ENCODE results near the gene DSTN.

DSTN gene

GRCh38 chr20:17640146-17640874, 70.4 kb downstream of the DSTN start:
- TF ChIP-seq CTCF (conservative IDR thresholded peaks at IDR 0.05; ENCODE audit: low read length), result no peak
- no peak overlapping the region for H3K4me3 ChIP-seq (ENCODE audit: low read length)
- no peak for DNase-seq (ENCODE audit: low read depth)

GRCh38 chr20:17640875-17641378, 71.1 kb downstream of the DSTN start:
- H3K4me3 ChIP-seq (ENCODE audit: low read length), result no peak overlapping the region
- TF ChIP-seq CTCF (conservative IDR thresholded peaks at IDR 0.05; ENCODE audit: low read length), result no peak
- DNase-seq (ENCODE audit: low read depth), result no peak

- no peak overlapping the region for H3K4me3 ChIP-seq (ENCODE audit: low read length)
- no peak for DNase-seq (ENCODE audit: low read depth)
- TF ChIP-seq CTCF (conservative IDR thresholded peaks at IDR 0.05; ENCODE audit: low read length), result no peak
Measured at GRCh38 chr20:17641520-17641964, 71.7 kb downstream of the DSTN start.

- DNase-seq (ENCODE audit: low read depth), result no peak
- no peak overlapping the region for H3K4me3 ChIP-seq (ENCODE audit: low read length)
- TF ChIP-seq CTCF (conservative IDR thresholded peaks at IDR 0.05; ENCODE audit: low read length), result no peak
Measured at GRCh38 chr20:17641993-17642392, 72.1 kb downstream of the DSTN start.

- no peak overlapping the region for H3K4me3 ChIP-seq (ENCODE audit: low read length)
- no peak for DNase-seq (ENCODE audit: low read depth)
- TF ChIP-seq CTCF (conservative IDR thresholded peaks at IDR 0.05; ENCODE audit: low read length), result no peak
Measured at GRCh38 chr20:17642404-17643269, 72.8 kb downstream of the DSTN start.

GRCh38 chr20:17643531-17644188, 73.8 kb downstream of the DSTN start:
- H3K4me3 ChIP-seq (ENCODE audit: low read length), result no peak overlapping the region
- TF ChIP-seq CTCF (conservative IDR thresholded peaks at IDR 0.05; ENCODE audit: low read length), result no peak
- DNase-seq (ENCODE audit: low read depth), result no peak

Measured in AG10803 (cell line).